Body of pancreas (tissue), 4 donors: ENCODE data around the gene EYA2. TPM values are rescaled to one million over a fixed set of nuclear protein-coding genes. Genes with fewer than 3 reads are reported as not detected.

ENCODE experiments used
- ATAC-seq: fragments of 150-250 bp; one replicate; pipeline ENCODE4 v1.9.1; 2016
- DNase-seq, 4 donors: peaks; one replicate each; pipeline ENCODE4 v3.0.0-alpha.2; 2019
- H3K27ac ChIP-seq, 4 donors: fragments of 200-600 bp; sonication (generic); 1 replicate in 3 of 4; 2 replicates in 1 of 4; pipeline versions ENCODE4 v1.5.1 to v1.6.1; 2016 to 2019; ENCODE audit warnings: mild to moderate bottlenecking in 1 of 4, mixed read lengths in 1 of 4, moderate library complexity in 1 of 4
- H3K27me3 ChIP-seq, 2 donors: fragments of 200-600 bp; sonication (generic); one replicate each; pipeline ENCODE4 v1.6.0; 2016; ENCODE audit warnings: mild to moderate bottlenecking in 1 of 2
- H3K36me3 ChIP-seq, 2 donors: fragments of 200-600 bp; sonication (generic); replicated peaks in 1 of 2; 2 replicates each; pipeline ENCODE4 v1.5.1; 2016; ENCODE audit warnings: low read depth in 2 of 2; ENCODE audit not compliant: insufficient read depth in 1 of 2
- H3K4me1 ChIP-seq: fragments of 200-600 bp; sonication (generic); one replicate; pipeline ENCODE4 v1.6.0; 2016
- H3K4me3 ChIP-seq, 2 donors: fragments of 200-600 bp; sonication (generic); 1 replicate in 1 of 2; 2 replicates in 1 of 2; pipeline ENCODE4 v1.5.1; 2016 to 2019
- H3K9me3 ChIP-seq, 3 donors: fragments of 200-600 bp; sonication (generic); 1 replicate in 2 of 3; 2 replicates in 1 of 3; pipeline ENCODE4 v1.5.1; 2016
- CTCF ChIP-seq, 7 experiments: fragments of 450-650 bp in 4 of 7; fragments of 200-600 bp in 3 of 7; sonication (generic) in 3 of 7; IDR thresholded peaks; one replicate each; pipeline ENCODE4 v1.5.1; 2016 to 2019; ENCODE audit warnings: antibody characterized with exemption in 7 of 7
- POLR2A ChIP-seq, 3 donors: fragments of 450-650 bp; IDR thresholded peaks; one replicate each; pipeline ENCODE4 v1.6.1; 2016; ENCODE audit warnings: antibody characterized with exemption in 3 of 3, mild to moderate bottlenecking in 2 of 3
- WGBS, 2 donors: methylation state at CpG; one replicate each; pipeline ENCODE4 v1.1.5; 2017; 5-methylcytosine and 5-hydroxymethylcytosine counted together
- intact Hi-C: fragments of 100-400 bp; cut with DNase I; formaldehyde crosslinking; loops from one replicate; pipeline ENCODE4 v1.15.1; 2023
- total RNA-seq, 2 donors: library from RNA; depleted of rRNA; stranded (reverse); fragments of >200 nt; gene quantifications; one replicate each; pipeline ENCODE4 v1.1.0, GENCODE V29; 2016

The EYA2 gene
- total RNA-seq, 2 donors from 2014 or later: 0.52 to 3.6 TPM

- Histone ChIP-seq H3K36me3 (no peaks in the 10 kb centered on the region), H3K4me1 (no peaks in the 10 kb centered on the region), H3K9me3 (no peaks in the 10 kb centered on the region), H3K4me3 (no peak overlapping the region), H3K27ac (no peak overlapping the region), H3K27me3 (no peaks in the 10 kb centered on the region)
- intact Hi-C loops: no loop called here
- TF ChIP-seq CTCF (IDR thresholded peaks at IDR 0.05) (no peak), POLR2A (IDR thresholded peaks at IDR 0.05) (no peak)
- 61 to 63% methylated on average over 7 of the region's 7 CpGs for WGBS, 2 donors
- DNase-seq (no peak), ATAC-seq (no peak)
These were observed 43.0 kb downstream of the EYA2 start for GRCh38 chr20:46937533-46938226.

GRCh38 chr20:46938434-46938833, 43.8 kb downstream of the EYA2 start:
- TF ChIP-seq CTCF (IDR thresholded peaks at IDR 0.05): no peak
- no peak for TF ChIP-seq POLR2A (IDR thresholded peaks at IDR 0.05)
- intact Hi-C loops: no loop called here
- H3K4me3 ChIP-seq: no peak overlapping the region
- no peaks in the 10 kb centered on the region for H3K27me3 ChIP-seq
- H3K36me3 ChIP-seq: no peaks in the 10 kb centered on the region
- no peaks in the 10 kb centered on the region for H3K4me1 ChIP-seq
- no peak for DNase-seq
- no peak overlapping the region for H3K27ac ChIP-seq
- no peaks in the 10 kb centered on the region for H3K9me3 ChIP-seq
- 56 to 67% methylated on average over 1 of the region's 1 CpG for WGBS, 2 donors
- ATAC-seq: no peak

GRCh38 chr20:46939031-46939965, 44.7 kb downstream of the EYA2 start:
- no peak overlapping the region for H3K4me3 ChIP-seq
- intact Hi-C loops: no loop called here
- no peaks in the 10 kb centered on the region for H3K4me1 ChIP-seq
- ATAC-seq: no peak
- DNase-seq: no peak
- TF ChIP-seq POLR2A (IDR thresholded peaks at IDR 0.05) (no peak), CTCF (IDR thresholded peaks at IDR 0.05) (no peak)
- WGBS, 2 donors: 35 to 60% methylated on average over 3 of the region's 3 CpGs
- no peaks in the 10 kb centered on the region for H3K27me3 ChIP-seq
- no peak overlapping the region for H3K27ac ChIP-seq
- no peaks in the 10 kb centered on the region for H3K9me3 ChIP-seq
- no peaks in the 10 kb centered on the region for H3K36me3 ChIP-seq

- intact Hi-C loops: no loop called here
- WGBS, 2 donors: 73 to 81% methylated on average over 4 to 10 of the region's 10 CpGs
- H3K27me3 ChIP-seq: no peaks in the 10 kb centered on the region
These were observed 46.0 kb downstream of the EYA2 start for GRCh38 chr20:46940616-46941015.

More at GRCh38 chr20:46940616-46941015, 46.0 kb downstream of the EYA2 start:
- Histone ChIP-seq H3K36me3 (no peaks in the 10 kb centered on the region), H3K27ac (no peak overlapping the region), H3K4me1 (no peaks in the 10 kb centered on the region), H3K4me3 (no peak overlapping the region), H3K9me3 (no peaks in the 10 kb centered on the region)
- no peak for TF ChIP-seq CTCF (IDR thresholded peaks at IDR 0.05)
- no peak for TF ChIP-seq POLR2A (IDR thresholded peaks at IDR 0.05)
- DNase-seq (no peak), ATAC-seq (no peak)
